ENCODE results near the gene WTAP.
A peak's percentile ranks its signal among the peaks of the same experiment; 100 is the strongest.
"Not testable (repeated sequence)": the region's sequence is repeated elsewhere in the genome, so short reads cannot be mapped to it uniquely, and the experiment has no call there.

The WTAP gene

GRCh38 chr6:159718634-159719033 is 8.7 kb upstream of the WTAP start:
- 80% methylated on average over 1 of the region's 3 CpGs for WGBS (ENCODE audit: insufficient coverage)
- Histone ChIP-seq H3K27ac (ENCODE audit: insufficient read depth in 1 of 2, low read depth in 1 of 2, low read length in 2 of 2, poor library complexity in 1 of 2, severe bottlenecking in 2 of 2) (peak overlapping the region in 1 of 2 experiments; percentile 43), H3K4me1 (ENCODE audit: control extremely low read depth in 1 of 4, control insufficient read depth in 4 of 4, insufficient read depth in 4 of 4, low read length in 3 of 4) (peaks cover 0 to 16% (median 10%) of the 10 kb centered on the region in 4 experiments), H3K4me3 (ENCODE audit: control insufficient read depth in 1 of 7, extremely low read depth in 1 of 7, insufficient read depth in 4 of 7, low read depth in 2 of 7, low read length in 6 of 7) (no peak overlapping the region), H3K36me3 (ENCODE audit: control insufficient read depth in 4 of 4, insufficient read depth in 4 of 4, low read length in 3 of 4) (peaks cover 4 to 12% (median 9%) of the 10 kb centered on the region in 4 experiments), H3K27me3 (replicated peaks in 2 of 5; ENCODE audit: control insufficient read depth in 4 of 5, insufficient read depth in 5 of 5, low read length in 4 of 5) (no peaks in the 10 kb centered on the region), H3K9me3 (ENCODE audit: control extremely low read depth in 1 of 5, control insufficient read depth in 4 of 5, insufficient read depth in 2 of 5, low read depth in 1 of 5, low read length in 4 of 5) (peaks cover 0 to 7% (median 0%) of the 10 kb centered on the region in 5 experiments)
- ChIA-PET POLR2A (interaction anchor here (0.8 to 1.1 kb wide), 2 partner anchors 10 to 27 kb away, joined by 3 read pairs; no protein-coding TSS in a partner anchor), CTCF (interaction anchor here (0.6 to 3.0 kb wide), 7 partner anchors 10 to 134 kb away, joined by 3 to 16 read pairs (median 4); partner anchors contain the start of gene SOD2)
- DNase-seq: peak in 1 of 3 donors; percentile 40

- 100% methylated on average over 5 of the region's 7 CpGs for WGBS (ENCODE audit: insufficient coverage)
- Histone ChIP-seq H3K27ac (ENCODE audit: insufficient read depth in 1 of 2, low read depth in 1 of 2, low read length in 2 of 2, poor library complexity in 1 of 2, severe bottlenecking in 2 of 2) (no peak overlapping the region), H3K4me1 (ENCODE audit: control extremely low read depth in 1 of 4, control insufficient read depth in 4 of 4, insufficient read depth in 4 of 4, low read length in 3 of 4) (peaks cover 0 to 16% (median 10%) of the 10 kb centered on the region in 4 experiments), H3K27me3 (replicated peaks in 2 of 5; ENCODE audit: control insufficient read depth in 4 of 5, insufficient read depth in 5 of 5, low read length in 4 of 5) (no peaks in the 10 kb centered on the region), H3K36me3 (ENCODE audit: control insufficient read depth in 4 of 4, insufficient read depth in 4 of 4, low read length in 3 of 4) (peaks cover 4 to 18% (median 12%) of the 10 kb centered on the region in 4 experiments), H3K4me3 (ENCODE audit: control insufficient read depth in 1 of 7, extremely low read depth in 1 of 7, insufficient read depth in 4 of 7, low read depth in 2 of 7, low read length in 6 of 7) (no peak overlapping the region), H3K9me3 (ENCODE audit: control extremely low read depth in 1 of 5, control insufficient read depth in 4 of 5, insufficient read depth in 2 of 5, low read depth in 1 of 5, low read length in 4 of 5) (peaks cover 0 to 7% (median 0%) of the 10 kb centered on the region in 5 experiments)
- POLR2A ChIA-PET: no interaction called here
- DNase-seq: no peak
- CTCF ChIA-PET: interaction anchor here (0.6 to 3.0 kb wide), 10 partner anchors 9 to 133 kb away, joined by 3 to 16 read pairs (median 4); partner anchors contain the start of gene SOD2
Observed at GRCh38 chr6:159719287-159719686, 8.0 kb upstream of the WTAP start.

- peaks cover 4 to 22% (median 12%) of the 10 kb centered on the region in 4 experiments for H3K36me3 ChIP-seq (ENCODE audit: control insufficient read depth in 4 of 4, insufficient read depth in 4 of 4, low read length in 3 of 4)
- no peak overlapping the region for H3K4me3 ChIP-seq (ENCODE audit: control insufficient read depth in 1 of 7, extremely low read depth in 1 of 7, insufficient read depth in 4 of 7, low read depth in 2 of 7, low read length in 6 of 7)
- POLR2A ChIA-PET: no interaction called here
- H3K4me1 ChIP-seq (ENCODE audit: control extremely low read depth in 1 of 4, control insufficient read depth in 4 of 4, insufficient read depth in 4 of 4, low read length in 3 of 4): peaks cover 4 to 21% (median 9%) of the 10 kb centered on the region in 4 experiments
- peaks cover 0 to 7% (median 0%) of the 10 kb centered on the region in 5 experiments for H3K9me3 ChIP-seq (ENCODE audit: control extremely low read depth in 1 of 5, control insufficient read depth in 4 of 5, insufficient read depth in 2 of 5, low read depth in 1 of 5, low read length in 4 of 5)
- peak; percentile 55 to 65 (median 61) for DNase-seq
- CTCF ChIA-PET: interaction anchor here (0.6 to 3.0 kb wide), 14 partner anchors 8 to 291 kb away, joined by 3 to 16 read pairs (median 4); partner anchors contain the start of gene SOD2
- H3K27me3 ChIP-seq (replicated peaks in 2 of 5; ENCODE audit: control insufficient read depth in 4 of 5, insufficient read depth in 5 of 5, low read length in 4 of 5): no peaks in the 10 kb centered on the region
- H3K27ac ChIP-seq (ENCODE audit: insufficient read depth in 1 of 2, low read depth in 1 of 2, low read length in 2 of 2, poor library complexity in 1 of 2, severe bottlenecking in 2 of 2): no peak overlapping the region
- WGBS (ENCODE audit: insufficient coverage): no CpG with 5 or more reads among the region's 7 CpGs
Observed at GRCh38 chr6:159720708-159721107, 6.6 kb upstream of the WTAP start.

GRCh38 chr6:159721981-159722380 is 5.3 kb upstream of the WTAP start:
- peaks cover 4 to 22% (median 12%) of the 10 kb centered on the region in 4 experiments for H3K36me3 ChIP-seq (ENCODE audit: control insufficient read depth in 4 of 4, insufficient read depth in 4 of 4, low read length in 3 of 4)
- H3K27ac ChIP-seq (ENCODE audit: insufficient read depth in 1 of 2, low read depth in 1 of 2, low read length in 2 of 2, poor library complexity in 1 of 2, severe bottlenecking in 2 of 2); POLR2A ChIA-PET; DNase-seq; H3K27me3 ChIP-seq (replicated peaks in 2 of 5; ENCODE audit: control insufficient read depth in 4 of 5, insufficient read depth in 5 of 5, low read length in 4 of 5); H3K9me3 ChIP-seq (ENCODE audit: control extremely low read depth in 1 of 5, control insufficient read depth in 4 of 5, insufficient read depth in 2 of 5, low read depth in 1 of 5, low read length in 4 of 5); H3K4me3 ChIP-seq (ENCODE audit: control insufficient read depth in 1 of 7, extremely low read depth in 1 of 7, insufficient read depth in 4 of 7, low read depth in 2 of 7, low read length in 6 of 7): not testable (repeated sequence)
- 94% methylated on average over 2 of the region's 3 CpGs for WGBS (ENCODE audit: insufficient coverage)
- H3K4me1 ChIP-seq (ENCODE audit: control extremely low read depth in 1 of 4, control insufficient read depth in 4 of 4, insufficient read depth in 4 of 4, low read length in 3 of 4): peaks cover 6 to 25% (median 8%) of the 10 kb centered on the region in 4 experiments
- CTCF ChIA-PET: interaction anchor here (0.7 to 3.3 kb wide), 5 partner anchors 9 to 31 kb away, joined by 3 to 12 read pairs (median 3); no protein-coding TSS in a partner anchor

- Histone ChIP-seq H3K4me3 (ENCODE audit: control insufficient read depth in 1 of 7, extremely low read depth in 1 of 7, insufficient read depth in 4 of 7, low read depth in 2 of 7, low read length in 6 of 7) (no peak overlapping the region), H3K27me3 (replicated peaks in 2 of 5; ENCODE audit: control insufficient read depth in 4 of 5, insufficient read depth in 5 of 5, low read length in 4 of 5) (no peaks in the 10 kb centered on the region), H3K4me1 (ENCODE audit: control extremely low read depth in 1 of 4, control insufficient read depth in 4 of 4, insufficient read depth in 4 of 4, low read length in 3 of 4) (peaks cover 6 to 25% (median 8%) of the 10 kb centered on the region in 4 experiments), H3K36me3 (ENCODE audit: control insufficient read depth in 4 of 4, insufficient read depth in 4 of 4, low read length in 3 of 4) (peaks cover 4 to 22% (median 12%) of the 10 kb centered on the region in 4 experiments), H3K9me3 (ENCODE audit: control extremely low read depth in 1 of 5, control insufficient read depth in 4 of 5, insufficient read depth in 2 of 5, low read depth in 1 of 5, low read length in 4 of 5) (peaks cover 0 to 7% (median 0%) of the 10 kb centered on the region in 5 experiments), H3K27ac (ENCODE audit: insufficient read depth in 1 of 2, low read depth in 1 of 2, low read length in 2 of 2, poor library complexity in 1 of 2, severe bottlenecking in 2 of 2) (no peak overlapping the region)
- ChIA-PET POLR2A (interaction anchor here (0.6 kb wide), 1 partner anchor 31 kb away, joined by 8 read pairs; no protein-coding TSS in a partner anchor), CTCF (interaction anchor here (0.9 to 3.3 kb wide), 9 partner anchors 9 to 66 kb away, joined by 3 to 12 read pairs (median 3); no protein-coding TSS in a partner anchor)
- no peak for DNase-seq
Observed at GRCh38 chr6:159722655-159723054, 4.7 kb upstream of the WTAP start.

- no peaks in the 10 kb centered on the region for H3K27me3 ChIP-seq (replicated peaks in 2 of 5; ENCODE audit: control insufficient read depth in 4 of 5, insufficient read depth in 5 of 5, low read length in 4 of 5)
- H3K9me3 ChIP-seq (ENCODE audit: control extremely low read depth in 1 of 5, control insufficient read depth in 4 of 5, insufficient read depth in 2 of 5, low read depth in 1 of 5, low read length in 4 of 5): peaks cover 0 to 7% (median 0%) of the 10 kb centered on the region in 5 experiments
- ChIA-PET CTCF (interaction anchor here (1.0 to 3.3 kb wide), 9 partner anchors 10 to 126 kb away, joined by 3 to 12 read pairs (median 3); no protein-coding TSS in a partner anchor), POLR2A (interaction anchor here (0.6 kb wide), 1 partner anchor 31 kb away, joined by 8 read pairs; no protein-coding TSS in a partner anchor)
- no peak for DNase-seq
- H3K4me1 ChIP-seq (ENCODE audit: control extremely low read depth in 1 of 4, control insufficient read depth in 4 of 4, insufficient read depth in 4 of 4, low read length in 3 of 4): peaks cover 6 to 25% (median 8%) of the 10 kb centered on the region in 4 experiments
- no peak overlapping the region for H3K4me3 ChIP-seq (ENCODE audit: control insufficient read depth in 1 of 7, extremely low read depth in 1 of 7, insufficient read depth in 4 of 7, low read depth in 2 of 7, low read length in 6 of 7)
- WGBS (ENCODE audit: insufficient coverage): 100% methylated on average over 2 of the region's 2 CpGs
- H3K27ac ChIP-seq (ENCODE audit: insufficient read depth in 1 of 2, low read depth in 1 of 2, low read length in 2 of 2, poor library complexity in 1 of 2, severe bottlenecking in 2 of 2): no peak overlapping the region
- H3K36me3 ChIP-seq (ENCODE audit: control insufficient read depth in 4 of 4, insufficient read depth in 4 of 4, low read length in 3 of 4): peaks cover 4 to 22% (median 12%) of the 10 kb centered on the region in 4 experiments
Observed at GRCh38 chr6:159723259-159723658, 4.0 kb upstream of the WTAP start.

- ChIA-PET CTCF (interaction anchor here (1.0 to 2.9 kb wide), 2 partner anchors 26 to 129 kb away, joined by 3 to 9 read pairs; no protein-coding TSS in a partner anchor), POLR2A (interaction anchor here (0.6 to 4.9 kb wide), 2 partner anchors 26 to 33 kb away, joined by 5 to 46 read pairs; partner anchors contain the start of gene SOD2)
- Histone ChIP-seq H3K9me3 (ENCODE audit: control extremely low read depth in 1 of 5, control insufficient read depth in 4 of 5, insufficient read depth in 2 of 5, low read depth in 1 of 5, low read length in 4 of 5) (peaks cover 0 to 7% (median 0%) of the 10 kb centered on the region in 5 experiments), H3K36me3 (ENCODE audit: control insufficient read depth in 4 of 4, insufficient read depth in 4 of 4, low read length in 3 of 4) (peaks cover 4 to 22% (median 12%) of the 10 kb centered on the region in 4 experiments), H3K27me3 (replicated peaks in 2 of 5; ENCODE audit: control insufficient read depth in 4 of 5, insufficient read depth in 5 of 5, low read length in 4 of 5) (no peaks in the 10 kb centered on the region), H3K4me3 (ENCODE audit: control insufficient read depth in 1 of 7, extremely low read depth in 1 of 7, insufficient read depth in 4 of 7, low read depth in 2 of 7, low read length in 6 of 7) (no peak overlapping the region), H3K4me1 (ENCODE audit: control extremely low read depth in 1 of 4, control insufficient read depth in 4 of 4, insufficient read depth in 4 of 4, low read length in 3 of 4) (peaks cover 14 to 31% (median 16%) of the 10 kb centered on the region in 4 experiments), H3K27ac (ENCODE audit: insufficient read depth in 1 of 2, low read depth in 1 of 2, low read length in 2 of 2, poor library complexity in 1 of 2, severe bottlenecking in 2 of 2) (no peak overlapping the region)
- DNase-seq: no peak
- WGBS (ENCODE audit: insufficient coverage): 95% methylated on average over 2 of the region's 4 CpGs
Observed at GRCh38 chr6:159724778-159725177, 2.5 kb upstream of the WTAP start.

All from common myeloid progenitor, CD34-positive (primary cell).